ENCODE data around the gene MAST4.
A peak's percentile ranks its signal among the peaks of the same experiment; 100 is the strongest.

MAST4 gene

GRCh38 chr5:66595756-66596635 is at the start of gene MAST4:
TSS of gene MAST4 (plus strand) at chr5:66596393. CDS start at chr5:66596656, 263 bp downstream.
- in situ Hi-C loops (cut with HindIII; ENCODE audit: low pct_ligation_motif_present, low pct_unique_long_range_greater_than_20kb, low sequenced_read_pairs), result no loop called here
- peak; percentile 73 for DNase-seq

DNA sequence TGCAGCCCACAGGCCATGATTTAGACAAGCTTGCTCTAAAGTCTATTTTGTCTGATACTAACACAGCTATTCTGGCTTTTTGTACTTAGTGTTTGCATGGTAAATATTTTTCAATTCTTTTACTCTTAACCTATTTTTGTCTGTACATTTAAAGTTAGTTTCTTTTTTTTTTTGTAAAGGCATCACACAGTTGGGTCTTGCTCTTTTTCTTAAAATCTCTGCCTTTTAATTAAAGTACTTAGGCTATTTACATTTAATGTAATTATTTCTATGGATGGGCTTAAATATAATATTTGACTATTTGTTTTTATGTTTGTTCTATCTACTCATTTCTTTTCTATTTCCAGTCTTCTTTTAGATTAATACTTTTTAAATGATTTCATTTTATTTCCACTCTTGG is 49.7 kb upstream of the MAST4 start:
- DNase-seq, result no peak
- in situ Hi-C loops (cut with HindIII; ENCODE audit: low pct_ligation_motif_present, low pct_unique_long_range_greater_than_20kb, low sequenced_read_pairs), result no loop called here

GRCh38 chr5:66551338-66551737 is 44.9 kb upstream of the MAST4 start:
- no peak for DNase-seq
- in situ Hi-C loops (cut with HindIII; ENCODE audit: low pct_ligation_motif_present, low pct_unique_long_range_greater_than_20kb, low sequenced_read_pairs), result no loop called here

DNA sequence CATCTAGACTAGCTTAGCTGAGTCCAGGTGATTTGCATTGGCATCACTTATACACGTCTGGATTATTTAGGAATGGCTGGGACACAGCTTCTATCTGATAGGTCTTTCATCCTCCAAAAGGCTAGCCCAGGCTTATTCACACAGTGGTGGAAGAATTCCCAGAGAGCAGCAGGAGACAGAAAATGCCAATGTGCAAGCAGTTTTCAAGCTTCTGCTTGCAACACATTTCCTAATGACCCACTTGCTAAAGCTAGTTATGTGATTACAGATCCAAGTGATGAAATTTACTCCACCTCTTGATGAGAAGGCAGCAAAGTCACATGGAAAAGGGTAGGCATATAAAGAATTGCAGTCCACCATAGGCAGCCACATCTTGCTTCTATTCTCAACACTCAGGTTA is 44.2 kb upstream of the MAST4 start:
- DNase-seq, result no peak
- in situ Hi-C loops (cut with HindIII; ENCODE audit: low pct_ligation_motif_present, low pct_unique_long_range_greater_than_20kb, low sequenced_read_pairs), result no loop called here

DNA sequence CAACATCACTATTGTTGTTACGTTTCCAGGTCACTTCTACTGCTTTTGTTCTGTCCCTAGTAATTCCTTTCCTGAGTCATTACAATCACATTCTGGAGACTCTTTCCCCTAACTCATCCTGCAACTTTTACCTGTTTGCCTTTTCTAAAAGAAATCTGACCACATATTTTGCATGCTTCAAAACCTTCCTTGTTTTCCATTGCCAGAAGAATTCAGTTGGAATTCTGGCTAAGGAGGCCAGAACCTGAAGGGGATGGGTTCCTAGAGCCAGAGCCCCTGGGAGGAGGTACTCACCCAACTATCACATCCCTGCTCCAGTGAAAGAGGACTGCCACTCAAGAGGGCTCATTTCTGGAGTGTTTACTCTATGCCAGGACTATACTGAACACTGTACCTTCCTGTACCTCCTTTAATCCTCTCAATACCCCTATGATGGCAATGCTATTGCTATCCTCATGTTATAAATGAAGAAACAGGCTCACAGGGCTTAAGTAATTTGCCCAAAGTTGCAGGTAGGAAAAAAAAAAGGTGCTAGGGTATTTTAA is 42.8 kb upstream of the MAST4 start:
- in situ Hi-C loops (cut with HindIII; ENCODE audit: low pct_ligation_motif_present, low pct_unique_long_range_greater_than_20kb, low sequenced_read_pairs), result no loop called here
- no peak for DNase-seq

DNA sequence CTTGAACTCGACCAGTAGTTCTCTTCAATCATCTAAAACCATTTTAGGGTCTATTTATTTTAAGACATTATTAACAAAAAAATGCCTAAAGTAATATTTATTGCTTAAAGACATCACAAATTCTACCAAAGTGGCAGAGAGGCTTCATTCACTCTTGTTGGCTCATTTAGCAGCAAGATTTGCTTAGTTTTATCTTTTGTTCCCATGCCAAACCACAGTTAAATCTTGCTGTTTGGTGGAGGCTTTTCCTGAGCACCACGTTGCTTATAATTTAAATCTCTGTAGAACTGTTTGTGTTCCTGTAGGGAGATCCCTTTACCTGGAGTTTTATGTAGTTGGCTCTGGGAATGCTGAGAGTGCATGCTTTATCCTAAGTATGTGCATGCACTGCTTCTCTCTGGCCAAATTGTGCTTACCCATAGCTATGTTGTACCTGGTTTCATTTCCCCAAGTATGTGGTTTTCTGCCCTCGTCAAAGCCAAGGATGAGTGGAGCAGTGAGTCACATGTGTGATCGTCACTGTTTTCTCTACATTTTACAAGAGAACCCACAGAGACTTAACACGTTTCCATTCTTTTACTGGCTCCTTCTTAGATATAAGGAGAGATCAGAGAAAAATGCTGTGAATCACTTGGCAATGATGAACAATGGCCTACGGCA is 42.1 kb upstream of the MAST4 start:
- in situ Hi-C loops (cut with HindIII; ENCODE audit: low pct_ligation_motif_present, low pct_unique_long_range_greater_than_20kb, low sequenced_read_pairs), result no loop called here
- DNase-seq, result no peak

GRCh38 chr5:66554884-66555283 is 41.3 kb upstream of the MAST4 start:
- no peak for DNase-seq
- in situ Hi-C loops (cut with HindIII; ENCODE audit: low pct_ligation_motif_present, low pct_unique_long_range_greater_than_20kb, low sequenced_read_pairs), result no loop called here

GRCh38 chr5:66558560-66558959 is 37.6 kb upstream of the MAST4 start:
- no peak for DNase-seq
- in situ Hi-C loops (cut with HindIII; ENCODE audit: low pct_ligation_motif_present, low pct_unique_long_range_greater_than_20kb, low sequenced_read_pairs), result no loop called here

- in situ Hi-C loops (cut with HindIII; ENCODE audit: low pct_ligation_motif_present, low pct_unique_long_range_greater_than_20kb, low sequenced_read_pairs), result no loop called here
- DNase-seq, result no peak
These were observed 35.8 kb upstream of the MAST4 start for GRCh38 chr5:66560371-66560770.

- no peak for DNase-seq
- in situ Hi-C loops (cut with HindIII; ENCODE audit: low pct_ligation_motif_present, low pct_unique_long_range_greater_than_20kb, low sequenced_read_pairs), result no loop called here
These were observed 34.8 kb upstream of the MAST4 start for GRCh38 chr5:66561256-66561990.

DNA sequence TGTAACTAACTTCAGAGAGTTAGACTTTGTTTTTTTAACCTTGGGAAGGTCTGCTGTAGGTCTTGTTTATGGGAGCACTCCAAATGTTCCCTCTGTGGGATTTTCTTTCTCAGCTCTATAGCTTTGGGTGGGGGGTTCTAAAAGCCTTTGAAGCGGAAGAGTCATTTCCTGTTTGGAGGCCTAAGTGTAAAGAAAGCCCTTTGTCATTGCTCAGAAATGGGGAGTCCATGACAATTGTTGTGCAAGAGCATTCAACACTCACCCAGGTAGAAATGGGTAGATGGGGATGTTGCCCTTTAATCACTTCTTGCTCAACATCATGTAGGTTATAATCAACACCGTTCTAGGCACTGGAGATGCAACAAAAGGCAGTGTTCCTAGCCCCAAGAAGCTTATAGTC is 30.3 kb upstream of the MAST4 start:
- DNase-seq, result no peak
- in situ Hi-C loops (cut with HindIII; ENCODE audit: low pct_ligation_motif_present, low pct_unique_long_range_greater_than_20kb, low sequenced_read_pairs), result no loop called here

- in situ Hi-C loops (cut with HindIII; ENCODE audit: low pct_ligation_motif_present, low pct_unique_long_range_greater_than_20kb, low sequenced_read_pairs), result no loop called here
These were observed 28.7 kb upstream of the MAST4 start for GRCh38 chr5:66567474-66567873.

GRCh38 chr5:66570201-66570600 is 26.0 kb upstream of the MAST4 start:
- in situ Hi-C loops (cut with HindIII; ENCODE audit: low pct_ligation_motif_present, low pct_unique_long_range_greater_than_20kb, low sequenced_read_pairs), result no loop called here
- DNase-seq, result no peak

More at GRCh38 chr5:66567474-66567873, 28.7 kb upstream of the MAST4 start:
- no peak for DNase-seq

DNA sequence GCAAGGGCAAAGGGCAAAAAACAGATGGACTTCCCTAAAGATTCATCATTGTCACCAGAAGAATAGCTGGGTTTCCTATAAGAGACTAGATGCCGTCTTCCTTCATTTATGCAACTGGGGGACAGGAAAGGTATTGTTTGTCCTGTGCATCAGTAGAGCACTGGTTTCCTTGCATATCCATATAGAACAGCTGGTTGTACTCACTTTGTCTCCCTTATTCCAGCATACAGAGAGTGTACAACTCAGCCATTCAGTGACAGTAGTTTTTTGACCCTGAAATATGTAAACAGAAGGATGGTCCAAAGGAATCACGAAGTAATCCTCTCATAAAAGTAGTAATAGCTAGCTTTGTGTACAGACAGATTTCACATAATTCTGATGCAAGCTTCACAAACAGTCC is 22.5 kb upstream of the MAST4 start:
- no peak for DNase-seq
- in situ Hi-C loops (cut with HindIII; ENCODE audit: low pct_ligation_motif_present, low pct_unique_long_range_greater_than_20kb, low sequenced_read_pairs), result no loop called here

GRCh38 chr5:66582499-66583165 is 13.6 kb upstream of the MAST4 start:
- no peak for DNase-seq
- in situ Hi-C loops (cut with HindIII; ENCODE audit: low pct_ligation_motif_present, low pct_unique_long_range_greater_than_20kb, low sequenced_read_pairs), result no loop called here

- no peak for DNase-seq
- in situ Hi-C loops (cut with HindIII; ENCODE audit: low pct_ligation_motif_present, low pct_unique_long_range_greater_than_20kb, low sequenced_read_pairs), result no loop called here
These were observed 10.9 kb upstream of the MAST4 start for GRCh38 chr5:66585291-66585690.

GRCh38 chr5:66587771-66588170 is 8.4 kb upstream of the MAST4 start:
- no peak for DNase-seq
- in situ Hi-C loops (cut with HindIII; ENCODE audit: low pct_ligation_motif_present, low pct_unique_long_range_greater_than_20kb, low sequenced_read_pairs), result no loop called here

DNA sequence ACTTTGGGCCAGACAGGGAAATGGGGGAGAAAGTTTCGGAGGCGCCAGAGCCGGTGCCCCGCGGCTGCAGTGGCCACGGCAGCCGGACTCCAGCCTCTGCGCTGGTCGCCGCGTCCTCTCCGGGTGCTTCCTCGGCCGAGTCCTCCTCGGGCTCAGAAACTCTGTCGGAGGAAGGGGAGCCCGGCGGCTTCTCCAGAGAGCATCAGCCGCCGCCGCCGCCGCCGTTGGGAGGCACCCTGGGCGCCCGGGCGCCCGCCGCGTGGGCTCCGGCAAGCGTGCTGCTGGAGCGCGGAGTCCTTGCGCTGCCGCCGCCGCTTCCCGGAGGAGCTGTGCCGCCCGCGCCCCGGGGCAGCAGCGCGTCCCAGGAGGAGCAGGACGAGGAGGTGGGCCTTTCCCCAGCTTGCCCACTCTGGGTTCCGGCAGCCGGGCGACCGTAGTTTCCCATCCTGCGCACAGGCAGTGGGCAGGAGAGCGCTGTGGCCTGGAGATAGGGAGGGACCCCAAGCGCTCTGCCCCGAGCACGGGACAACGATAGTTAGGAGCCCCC is 516 bp downstream of the MAST4 start:
- in situ Hi-C loops (cut with HindIII; ENCODE audit: low pct_ligation_motif_present, low pct_unique_long_range_greater_than_20kb, low sequenced_read_pairs), result no loop called here
- DNase-seq, result no peak
